Measurements from ENCODE around the gene BICC1.

DNA sequence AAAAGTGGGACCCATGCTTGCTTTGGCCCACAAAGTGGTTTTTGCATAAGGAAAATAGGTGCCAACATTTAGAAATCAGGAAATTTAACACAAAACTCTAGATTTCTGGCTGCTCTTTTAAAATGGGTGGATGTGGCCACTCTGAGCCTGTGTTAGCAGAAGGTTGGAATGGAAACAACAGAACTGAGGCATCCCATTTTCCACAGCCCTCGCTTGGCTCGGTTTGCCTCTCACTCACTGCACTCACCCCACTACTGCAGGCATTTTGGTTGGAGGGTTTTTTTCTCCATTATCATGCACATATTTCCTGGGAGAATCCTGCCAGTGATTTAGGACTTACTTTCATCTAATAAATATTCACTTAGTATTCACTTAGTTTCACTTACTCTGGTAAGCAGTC, 178.9 kb downstream of the BICC1 start:
- TF ChIP-seq POLR2A (IDR thresholded peaks at IDR 0.05), result no peak
- TF ChIP-seq, protein P1, sequence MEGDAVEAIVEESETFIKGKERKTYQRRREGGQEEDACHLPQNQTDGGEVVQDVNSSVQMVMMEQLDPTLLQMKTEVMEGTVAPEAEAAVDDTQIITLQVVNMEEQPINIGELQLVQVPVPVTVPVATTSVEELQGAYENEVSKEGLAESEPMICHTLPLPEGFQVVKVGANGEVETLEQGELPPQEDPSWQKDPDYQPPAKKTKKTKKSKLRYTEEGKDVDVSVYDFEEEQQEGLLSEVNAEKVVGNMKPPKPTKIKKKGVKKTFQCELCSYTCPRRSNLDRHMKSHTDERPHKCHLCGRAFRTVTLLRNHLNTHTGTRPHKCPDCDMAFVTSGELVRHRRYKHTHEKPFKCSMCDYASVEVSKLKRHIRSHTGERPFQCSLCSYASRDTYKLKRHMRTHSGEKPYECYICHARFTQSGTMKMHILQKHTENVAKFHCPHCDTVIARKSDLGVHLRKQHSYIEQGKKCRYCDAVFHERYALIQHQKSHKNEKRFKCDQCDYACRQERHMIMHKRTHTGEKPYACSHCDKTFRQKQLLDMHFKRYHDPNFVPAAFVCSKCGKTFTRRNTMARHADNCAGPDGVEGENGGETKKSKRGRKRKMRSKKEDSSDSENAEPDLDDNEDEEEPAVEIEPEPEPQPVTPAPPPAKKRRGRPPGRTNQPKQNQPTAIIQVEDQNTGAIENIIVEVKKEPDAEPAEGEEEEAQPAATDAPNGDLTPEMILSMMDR (IDR thresholded peaks at IDR 0.05), result no peak
- TF ChIP-seq EP300 (IDR thresholded peaks at IDR 0.05), result no peak
- TF ChIP-seq POLR2AphosphoS5 (IDR thresholded peaks at IDR 0.05), result no peak
